Endothelial cell of umbilical vein (primary cell): ENCODE measurements around the gene WDR43. TPM values are rescaled to one million over a fixed set of nuclear protein-coding genes. Genes with fewer than 3 reads are reported as not detected.

Experiments used
- BruUV-seq: library from RNA; stranded (reverse); fragments of 400-500 nt; replicated peaks from 2 replicates; lab custom pipeline; 2021; lab: Mats Ljungman, UMichigan
- CTCF ChIA-PET: fragments of 300-600, 350-600 bp; sonication (Branson Sonifier 250); formaldehyde crosslinking; loops from one replicate; lab custom pipeline; 2021; ENCODE audit warnings: antibody characterized with exemption, inconsistent platforms; lab: Charles Lee
- POLR2A ChIA-PET: fragments of 300-600, 350-600 bp; sonication (Branson Sonifier 250); formaldehyde crosslinking; loops from one replicate; lab custom pipeline; 2021; ENCODE audit warnings: antibody characterized with exemption, inconsistent platforms; lab: Charles Lee
- DNase-seq: peaks from one replicate; pipeline ENCODE4 v3.0.0-alpha.2; 2011; ENCODE audit warnings: low read depth, low spot score
- FAIRE-seq: peaks from 2 replicates; lab custom pipeline; 2011; peaks lifted over from hg19 to GRCh38; lab: Jason Lieb, UNC
- H2AFZ ChIP-seq: 2 replicates; pipeline ENCODE4 v1.6.0; 2012; ENCODE audit warnings: low read depth, low read length, control low read depth, inconsistent platforms
- H3K27ac ChIP-seq: 2 replicates; pipeline ENCODE4 v1.5.1; 2011; ENCODE audit warnings: low read depth, mild to moderate bottlenecking, control low read depth, low read length, moderate library complexity; ENCODE audit not compliant: insufficient read depth
- H3K27me3 ChIP-seq, 2 experiments: 2 replicates each; pipeline versions ENCODE4 v1.6.0 to v1.6.1; 2011; ENCODE audit warnings: low read length in 2 of 2, mixed read lengths in 1 of 2; ENCODE audit not compliant: control insufficient read depth in 2 of 2, insufficient read depth in 2 of 2
- H3K36me3 ChIP-seq, 2 experiments: 2 replicates in 1 of 2; 3 replicates in 1 of 2; pipeline ENCODE4 v1.5.1; 2011; ENCODE audit warnings: low read length in 2 of 2, mild to moderate bottlenecking in 1 of 2, moderate library complexity in 1 of 2; ENCODE audit not compliant: control insufficient read depth in 2 of 2, insufficient read depth in 2 of 2; ENCODE audit errors: extremely low read depth in 1 of 2
- H3K4me1 ChIP-seq: 3 replicates; pipeline ENCODE4 v1.5.1; 2011; ENCODE audit warnings: mild to moderate bottlenecking, low read length; ENCODE audit not compliant: control insufficient read depth, insufficient read depth; ENCODE audit errors: extremely low read depth
- H3K4me2 ChIP-seq: 2 replicates; pipeline ENCODE4 v1.6.1; 2011; ENCODE audit warnings: low read length, control low read depth, mixed read lengths; ENCODE audit not compliant: insufficient read depth
- H3K4me3 ChIP-seq, 3 experiments: fragments of 200-600 bp in 1 of 3; sonication (generic), shearing (Covaris generic) in 1 of 3; replicated peaks in 1 of 3; 2 replicates each; pipeline ENCODE4 v1.5.1; 2011 to 2016; ENCODE audit warnings: control low read depth in 3 of 3, low read length in 3 of 3, mild to moderate bottlenecking in 2 of 3, inconsistent platforms in 1 of 3, low read depth in 1 of 3, moderate library complexity in 1 of 3; ENCODE audit not compliant: insufficient read depth in 1 of 3
- H3K79me2 ChIP-seq: 2 replicates; pipeline ENCODE4 v1.6.0; 2012; ENCODE audit warnings: low read length, inconsistent platforms; ENCODE audit not compliant: control insufficient read depth, insufficient read depth
- H3K9ac ChIP-seq: replicated peaks from 2 replicates; pipeline ENCODE3; 2011; ENCODE audit warnings: low read length, control low read depth; ENCODE audit not compliant: insufficient read depth; ENCODE audit errors: extremely low read depth
- H3K9me1 ChIP-seq: replicated peaks from 3 replicates; pipeline ENCODE4 v1.6.0; 2011; ENCODE audit warnings: mild to moderate bottlenecking, low read length; ENCODE audit not compliant: control insufficient read depth, insufficient read depth; ENCODE audit errors: extremely low read depth
- H3K9me3 ChIP-seq: replicated peaks from 2 replicates; pipeline ENCODE4 v1.5.1; 2012; ENCODE audit warnings: low read length, inconsistent platforms; ENCODE audit not compliant: control insufficient read depth, insufficient read depth
- H4K20me1 ChIP-seq: replicated peaks from 2 replicates; pipeline ENCODE3; 2011; ENCODE audit warnings: mild to moderate bottlenecking, low read length; ENCODE audit not compliant: control insufficient read depth, insufficient read depth; ENCODE audit errors: extremely low read depth
- FOS ChIP-seq: IDR thresholded peaks from 2 replicates; pipeline ENCODE4 v1.6.1; 2011; ENCODE audit warnings: mild to moderate bottlenecking, low read length, moderate library complexity, borderline replicate concordance; ENCODE audit not compliant: insufficient read depth
- GATA2 ChIP-seq: IDR thresholded peaks from 2 replicates; pipeline ENCODE4 v1.7.0; 2011; ENCODE audit warnings: low read depth, mild to moderate bottlenecking, moderate library complexity, mixed read lengths, low read length; ENCODE audit not compliant: insufficient read length, insufficient read depth
- MYC ChIP-seq: IDR thresholded peaks from one replicate; pipeline ENCODE4 v1.6.1; 2011; ENCODE audit warnings: mild to moderate bottlenecking, low read depth, low read length
- POLR2A ChIP-seq: IDR thresholded peaks from 2 replicates; pipeline ENCODE4 v1.6.1; 2012; ENCODE audit warnings: low read depth, mild to moderate bottlenecking, control low read depth, low read length
- dilution Hi-C: fragments of 300-500 bp; cut with MboI; formaldehyde crosslinking; loops from one replicate; pipeline ENCODE4 v1.15.0; 2019; ENCODE audit warnings: low sequenced_read_pairs; ENCODE audit not compliant: extremely low pct_ligation_motif_present
- intact Hi-C: fragments of 100-400 bp; cut with micrococcal nuclease; formaldehyde crosslinking; loops from one replicate; pipeline ENCODE4 v1.10.0; 2022
- polyA plus RNA-seq, 4 experiments: library from polyadenylated mRNA; depleted of rRNA in 3 of 4; stranded (reverse) in 3 of 4; unstranded in 1 of 4; fragments of >200 nt; gene quantifications; 2 replicates each; pipeline versions ENCODE4 v1.2.1 to v1.2.3, GENCODE V29; 2011 to 2012; ENCODE audit warnings: missing spikeins in 1 of 4
- total RNA-seq: library from RNA; stranded (reverse); gene quantifications from 2 replicates; pipeline ENCODE4 v1.2.3, GENCODE V29; 2021

WDR43 gene
- total and polyA plus RNA-seq, 2 donors (not counting 3 experiments of a cell fraction or from before 2014, with no cell fraction given), result 23.7 to 60.6 TPM

DNA sequence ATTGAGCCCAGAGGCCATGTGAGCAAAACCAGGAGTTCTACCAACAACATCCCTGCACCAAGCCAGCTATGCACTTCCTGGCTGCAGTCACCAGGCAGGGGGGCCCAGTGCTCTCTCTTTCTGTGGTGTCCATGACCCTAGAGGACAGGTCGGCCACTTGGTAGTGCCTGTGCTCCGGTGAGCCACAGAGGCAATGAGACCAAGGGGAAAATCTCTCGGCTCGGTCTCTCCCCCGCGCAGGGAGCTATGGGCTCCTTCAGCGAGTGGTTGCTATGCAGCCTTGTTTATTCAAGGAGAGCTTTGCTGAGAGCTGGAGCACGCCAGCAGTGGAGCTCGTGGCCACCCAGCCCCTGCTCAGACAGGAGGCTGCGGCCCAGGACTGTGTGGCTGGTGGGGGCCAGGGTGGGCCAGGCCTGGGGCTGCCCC lies 86.6 kb downstream of the WDR43 start, which contains the start of gene TOGARAM2:
Gene TOGARAM2 (plus strand): TSS at position 283 of the 426 bp plus-strand sequence. CDS start 13,537 bp downstream, outside the sequence.
- FAIRE-seq, result no peak
- Histone ChIP-seq H3K27ac (no peak within 1 kb of the TSS), H2AFZ (no peak within 1 kb of the TSS), H3K4me2 (no peak within 1 kb of the TSS), H3K36me3 (no peaks in the 10 kb centered on the region), H3K79me2 (no peaks in the 10 kb centered on the region), H3K27me3 (no peaks in the 10 kb centered on the region), H3K9me1 (no peaks in the 10 kb centered on the region), H3K9me3 (no peaks in the 10 kb centered on the region), H3K4me1 (no peaks in the 10 kb centered on the region), H3K9ac (no peak within 1 kb of the TSS), H4K20me1 (no peaks in the 10 kb centered on the region), H3K4me3 (no peak within 1 kb of the TSS)
- TF ChIP-seq FOS (no peak), MYC (no peak), GATA2 (no peak)
- dilution Hi-C loops, result no loop called here
- CTCF ChIA-PET, result no interaction called here
- BruUV-seq, result no TSS peak
- intact Hi-C loops, result no loop called here
- POLR2A ChIA-PET, result no interaction called here
- DNase-seq, result no peak

DNA sequence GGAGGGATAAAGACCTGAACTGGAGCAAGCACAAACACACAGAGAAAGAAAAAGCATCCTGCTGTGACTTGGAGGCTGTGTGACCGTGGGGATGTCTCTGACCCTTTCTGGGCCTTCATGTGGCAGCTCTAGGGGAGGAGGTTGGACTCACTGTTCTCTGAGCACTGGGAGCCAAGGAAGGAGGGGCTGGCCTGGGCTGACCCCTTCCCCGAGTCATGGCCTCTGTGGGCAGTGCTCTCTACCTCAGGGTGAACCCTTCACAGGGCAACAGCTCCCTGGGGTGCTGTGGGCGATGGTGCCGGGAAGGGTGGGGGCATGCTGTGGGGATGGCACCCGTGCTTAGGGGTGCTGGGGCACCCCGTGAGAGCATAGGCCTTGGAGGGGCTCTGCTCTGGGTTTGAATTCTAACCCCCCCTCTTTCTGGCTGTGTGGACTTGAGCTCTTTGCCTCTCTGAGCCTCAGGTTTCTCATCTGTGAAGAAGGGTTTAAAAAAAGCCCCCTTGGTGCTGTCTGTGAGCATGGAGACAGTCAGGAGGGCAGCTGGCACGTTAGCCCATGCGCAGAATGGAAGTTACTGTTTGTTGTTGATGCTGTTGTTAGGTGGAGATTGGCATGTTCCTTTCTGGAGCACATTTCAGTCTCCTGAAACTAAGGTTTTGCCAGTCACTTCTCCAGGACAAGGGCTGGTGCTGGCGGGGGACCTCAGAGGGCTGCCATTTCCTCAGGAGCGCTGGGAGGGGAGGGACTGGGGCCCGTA lies 87.3 kb downstream of the WDR43 start:
- no TSS peak for BruUV-seq
- Histone ChIP-seq H3K9ac (no peak overlapping the region), H3K4me3 (no peak overlapping the region), H2AFZ (no peak overlapping the region), H3K4me1 (no peaks in the 10 kb centered on the region), H3K9me1 (no peaks in the 10 kb centered on the region), H3K79me2 (no peaks in the 10 kb centered on the region), H3K4me2 (no peak overlapping the region), H4K20me1 (no peaks in the 10 kb centered on the region), H3K36me3 (no peaks in the 10 kb centered on the region), H3K9me3 (no peaks in the 10 kb centered on the region), H3K27me3 (no peaks in the 10 kb centered on the region), H3K27ac (no peak overlapping the region)
- ChIA-PET CTCF (no interaction called here), POLR2A (no interaction called here)
- DNase-seq (no peak), FAIRE-seq (no peak)
- TF ChIP-seq POLR2A (no peak), MYC (no peak), FOS (no peak)
- dilution Hi-C loops, result no loop called here
- intact Hi-C loops, result no loop called here
